HCT116 (cell line): ENCODE results near the gene OR8G1. TPM values are rescaled to one million over a fixed set of nuclear protein-coding genes. Genes with fewer than 3 reads are reported as not detected.

Source experiments
- ATAC-seq: fragments of 200-7000 bp; cut with Tn5 transposase; 2 replicates; pipeline ENCODE4 v1.9.1; 2020; ENCODE audit warnings: mild to moderate bottlenecking, moderate library complexity
- BruUV-seq: library from RNA; stranded (reverse); fragments of 400-500 nt; replicated peaks from 2 replicates; lab custom pipeline; 2021; lab: Mats Ljungman, UMichigan
- CTCF ChIA-PET: fragments of 300-600 bp; sonication (Branson Sonifier 250); formaldehyde crosslinking; loops from one replicate; lab custom pipeline; 2021; ENCODE audit warnings: antibody characterized with exemption; lab: Charles Lee
- POLR2A ChIA-PET: fragments of 300-600, 350-600 bp; sonication (Branson Sonifier 250); formaldehyde crosslinking; loops from one replicate; lab custom pipeline; 2021; ENCODE audit warnings: antibody characterized with exemption; lab: Charles Lee
- RAD21 ChIA-PET, 2 experiments: fragments of 300-600 bp; sonication (Branson Sonifier 250); formaldehyde crosslinking; loops; one replicate each; lab custom pipeline; 2023; ENCODE audit warnings: low total read pairs in 2 of 2; ENCODE audit not compliant: uncharacterized antibody in 2 of 2, unreplicated experiment in 2 of 2, low non-redundant PET in 1 of 2; lab: Charles Lee
- DNase-seq: peaks from one replicate; pipeline ENCODE4 v3.0.0-alpha.2; 2010; ENCODE audit warnings: low read depth, low spot score
- H2AFZ ChIP-seq: fragments of 200-600 bp; shearing (Covaris generic), sonication (generic); 2 replicates; pipeline ENCODE4 v1.6.1; 2017; ENCODE audit warnings: low read depth, mixed run types, mixed read lengths, antibody characterized with exemption, low read length; ENCODE audit not compliant: poor library complexity, severe bottlenecking
- H3K27ac ChIP-seq: 2 replicates; pipeline ENCODE4 v1.5.1; 2012; ENCODE audit warnings: low read depth, low read length
- H3K27me3 ChIP-seq: fragments of 200-600 bp; sonication (generic); 2 replicates; pipeline ENCODE4 v1.6.1; 2016; ENCODE audit warnings: mixed run types, low read length, mixed read lengths; ENCODE audit not compliant: insufficient read depth
- H3K36me3 ChIP-seq, 2 experiments: fragments of 200-500 bp in 1 of 2; fragments of 200-600 bp in 1 of 2; sonication (Bioruptor generic) in 1 of 2; sonication (generic) in 1 of 2; 2 replicates each; pipeline versions ENCODE4 v1.5.1 to v1.6.1; 2014 to 2016; ENCODE audit warnings: low read length in 2 of 2, inconsistent platforms in 1 of 2, mixed read lengths in 1 of 2, mixed run types in 1 of 2; ENCODE audit not compliant: insufficient read depth in 2 of 2, control insufficient read depth in 1 of 2
- H3K4me1 ChIP-seq, 2 experiments: fragments of 200-600 bp in 1 of 2; sonication (generic) in 1 of 2; 2 replicates each; pipeline versions ENCODE4 v1.5.1 to v1.6.1; 2012 to 2017; ENCODE audit warnings: low read length in 2 of 2, inconsistent platforms in 1 of 2, mild to moderate bottlenecking in 1 of 2, mixed read lengths in 1 of 2, mixed run types in 1 of 2, moderate library complexity in 1 of 2; ENCODE audit not compliant: insufficient read depth in 2 of 2, control insufficient read depth in 1 of 2
- H3K4me2 ChIP-seq: fragments of 200-600 bp; sonication (generic); 2 replicates; pipeline ENCODE4 v1.6.1; 2017; ENCODE audit warnings: mixed run types, low read length, mixed read lengths
- H3K4me3 ChIP-seq, 2 experiments: fragments of 200-600 bp in 1 of 2; sonication (generic) in 1 of 2; replicated peaks in 1 of 2; 2 replicates each; pipeline ENCODE4 v1.5.1; 2011 to 2016; ENCODE audit warnings: low read length in 2 of 2, control low read depth in 1 of 2, low read depth in 1 of 2, mild to moderate bottlenecking in 1 of 2, mixed read lengths in 1 of 2, mixed run types in 1 of 2
- H3K79me2 ChIP-seq: fragments of 200-600 bp; sonication (generic); 2 replicates; pipeline ENCODE4 v1.6.1; 2017; ENCODE audit warnings: mild to moderate bottlenecking, mixed run types, low read length, moderate library complexity, mixed read lengths; ENCODE audit not compliant: insufficient read depth
- H3K9ac ChIP-seq: fragments of 200-600 bp; sonication (generic); 2 replicates; pipeline ENCODE4 v1.6.1; 2016; ENCODE audit warnings: low read length, mixed read lengths
- H3K9me2 ChIP-seq: fragments of 200-600 bp; sonication (generic), shearing (Covaris generic); 2 replicates; pipeline ENCODE4 v1.6.1; 2017; ENCODE audit warnings: mixed run types, mild to moderate bottlenecking, moderate library complexity; ENCODE audit not compliant: insufficient read depth
- H3K9me3 ChIP-seq, 2 experiments: fragments of 200-500 bp in 1 of 2; fragments of 200-600 bp in 1 of 2; sonication (Bioruptor generic) in 1 of 2; sonication (generic) in 1 of 2; 2 replicates each; pipeline ENCODE4 v1.6.1; 2014 to 2017; ENCODE audit warnings: low read length in 2 of 2, mixed read lengths in 2 of 2, inconsistent platforms in 1 of 2, low read depth in 1 of 2, mild to moderate bottlenecking in 1 of 2, mixed run types in 1 of 2, moderate library complexity in 1 of 2; ENCODE audit not compliant: control insufficient read depth in 1 of 2, insufficient read depth in 1 of 2
- H4K20me1 ChIP-seq: fragments of 200-600 bp; sonication (generic), shearing (Covaris generic); 2 replicates; pipeline ENCODE4 v1.6.1; 2017; ENCODE audit warnings: mixed run types, mild to moderate bottlenecking, moderate library complexity; ENCODE audit not compliant: insufficient read depth
- CBX3 ChIP-seq: IDR thresholded peaks from 2 replicates; pipeline ENCODE4 v1.6.1; 2012; ENCODE audit warnings: low read depth
- CEBPB ChIP-seq: IDR thresholded peaks from 2 replicates; pipeline ENCODE4 v1.6.1; 2012; ENCODE audit warnings: low read depth
- CTCF ChIP-seq, 3 experiments: fragments of 200-600 bp in 1 of 3; sonication (generic) in 1 of 3; IDR thresholded peaks in 2 of 3; conservative IDR thresholded peaks in 1 of 3; 2 replicates each; pipeline ENCODE4 v1.5.1; 2012 to 2017; ENCODE audit warnings: low read depth in 2 of 3, low read length in 2 of 3, antibody characterized with exemption in 1 of 3, borderline replicate concordance in 1 of 3, control low read depth in 1 of 3, mild to moderate bottlenecking in 1 of 3, mixed read lengths in 1 of 3, mixed run types in 1 of 3, moderate library complexity in 1 of 3; ENCODE audit not compliant: insufficient read depth in 1 of 3
- ELF1 ChIP-seq: IDR thresholded peaks from 2 replicates; pipeline ENCODE4 v1.6.1; 2012; ENCODE audit warnings: low read depth, borderline replicate concordance
- EZH2phosphoT487 ChIP-seq: fragments of 200-600 bp; IDR thresholded peaks from 2 replicates; pipeline ENCODE4 v1.6.1; 2018; ENCODE audit warnings: antibody characterized with exemption, borderline replicate concordance
- FOSL1 ChIP-seq: IDR thresholded peaks from 2 replicates; pipeline ENCODE4 v1.6.1; 2012; ENCODE audit warnings: low read depth
- POLR2A ChIP-seq: IDR thresholded peaks from 2 replicates; pipeline ENCODE4 v1.7.0; 2011; ENCODE audit warnings: borderline replicate concordance; ENCODE audit not compliant: insufficient read depth, insufficient read length; ENCODE audit errors: extremely low read depth
- POLR2AphosphoS5 ChIP-seq: IDR thresholded peaks from 2 replicates; pipeline ENCODE4 v1.6.1; 2011; ENCODE audit warnings: mild to moderate bottlenecking, low read depth, low read length, moderate library complexity
- RAD21 ChIP-seq: IDR thresholded peaks from 2 replicates; pipeline ENCODE4 v1.6.1; 2012; ENCODE audit warnings: low read depth, mild to moderate bottlenecking
- SIN3A ChIP-seq: IDR thresholded peaks from 2 replicates; pipeline ENCODE4 v1.6.1; 2012; ENCODE audit warnings: low read depth
- SRF ChIP-seq: IDR thresholded peaks from 2 replicates; pipeline ENCODE4 v1.6.1; 2012; ENCODE audit warnings: low read depth
- TCF7L2 ChIP-seq: IDR thresholded peaks from 2 replicates; pipeline ENCODE4 v1.7.0; 2011; ENCODE audit warnings: borderline replicate concordance, inconsistent platforms; ENCODE audit not compliant: insufficient read depth, insufficient read length; ENCODE audit errors: extremely low read depth
- YY1 ChIP-seq: IDR thresholded peaks from 2 replicates; pipeline ENCODE4 v1.6.1; 2011; ENCODE audit warnings: low read length, low read depth, moderate library complexity, mild to moderate bottlenecking; ENCODE audit not compliant: insufficient replicate concordance; ENCODE audit errors: extremely low read depth
- ZBTB33 ChIP-seq: IDR thresholded peaks from 2 replicates; pipeline ENCODE4 v1.6.1; 2011; ENCODE audit warnings: mild to moderate bottlenecking, low read length, moderate library complexity; ENCODE audit not compliant: insufficient replicate concordance; ENCODE audit errors: extremely low read depth
- ZFX ChIP-seq: fragments of 450-650 bp; IDR thresholded peaks from 2 replicates; pipeline ENCODE4 v1.6.1; 2017
- ZNF274 ChIP-seq: fragments of 200-500 bp; sonication (Bioruptor generic); IDR thresholded peaks from 2 replicates; pipeline ENCODE4 v1.6.1; 2014; ENCODE audit warnings: mild to moderate bottlenecking, low read depth, low read length, inconsistent platforms
- intact Hi-C: fragments of 100-400 bp; cut with micrococcal nuclease; formaldehyde crosslinking; loops from 2 replicates; pipeline ENCODE4 v1.10.0; 2022
- total RNA-seq: library from RNA; stranded (reverse); gene quantifications from one replicate; pipeline ENCODE4 v1.2.1, GENCODE V29; 2021; ENCODE audit not compliant: unreplicated experiment
- TF ChIP-seq, protein P1 (sequence below): IDR thresholded peaks from 2 replicates; pipeline ENCODE4 v1.6.1; 2012

Gene OR8G1
- total RNA-seq, 1 experiment from 2014 or later: not detected

GRCh38 chr11:124277804-124278203 lies 36.9 kb downstream of the OR8G1 start:
- DNase-seq: no peak
- BruUV-seq: no TSS peak
- Histone ChIP-seq H3K9me3 (no peaks in the 10 kb centered on the region), H3K27ac (no peak overlapping the region), H2AFZ (no peak overlapping the region), H4K20me1 (no peaks in the 10 kb centered on the region), H3K27me3 (no peaks in the 10 kb centered on the region), H3K36me3 (no peaks in the 10 kb centered on the region), H3K9me2 (no peaks in the 10 kb centered on the region), H3K4me3 (no peak overlapping the region), H3K4me2 (no peak overlapping the region), H3K9ac (no peak overlapping the region), H3K79me2 (no peaks in the 10 kb centered on the region), H3K4me1 (no peaks in the 10 kb centered on the region)
- POLR2A ChIA-PET: no interaction called here
- RAD21 ChIA-PET: no interaction called here
- TF ChIP-seq CTCF (IDR thresholded peaks at IDR 0.05 in 2 of 3, conservative IDR thresholded peaks at IDR 0.05 in 1 of 3; ENCODE audit: borderline replicate concordance in 1 of 3, insufficient read depth in 1 of 3, low read depth in 2 of 3, low read length in 2 of 3) (peak in 2 of 3 experiments; percentile 7 to 32; a peak in 2 of 6 replicates), RAD21 (peak; percentile 29; the same call in 1 of the 2 replicates), ZNF274 (no peak)
- CTCF ChIA-PET: interaction anchor here (1.0 to 2.0 kb wide), 2 partner anchors 206 to 208 kb away, joined by 5 to 11 read pairs; no protein-coding TSS in a partner anchor
- ATAC-seq: peak; percentile 50; the same call in 1 of the 2 replicates
- intact Hi-C loops: no loop called here

- Histone ChIP-seq H3K9me3 (no peaks in the 10 kb centered on the region), H3K9ac (no peak overlapping the region), H3K4me1 (no peaks in the 10 kb centered on the region), H3K27ac (no peak overlapping the region), H3K9me2 (no peaks in the 10 kb centered on the region), H4K20me1 (no peaks in the 10 kb centered on the region), H3K4me2 (no peak overlapping the region), H2AFZ (no peak overlapping the region), H3K27me3 (no peaks in the 10 kb centered on the region), H3K36me3 (no peaks in the 10 kb centered on the region), H3K4me3 (no peak overlapping the region), H3K79me2 (no peaks in the 10 kb centered on the region)
- BruUV-seq: no TSS peak
- intact Hi-C loops: no loop called here
- RAD21 ChIA-PET: no interaction called here
- CTCF ChIA-PET: interaction anchor here (1.0 to 2.0 kb wide), 2 partner anchors 207 to 208 kb away, joined by 5 to 11 read pairs; no protein-coding TSS in a partner anchor
- POLR2A ChIA-PET: no interaction called here
- ATAC-seq (no peak), DNase-seq (no peak)
- TF ChIP-seq, protein P1, sequence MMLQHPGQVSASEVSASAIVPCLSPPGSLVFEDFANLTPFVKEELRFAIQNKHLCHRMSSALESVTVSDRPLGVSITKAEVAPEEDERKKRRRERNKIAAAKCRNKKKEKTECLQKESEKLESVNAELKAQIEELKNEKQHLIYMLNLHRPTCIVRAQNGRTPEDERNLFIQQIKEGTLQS: no peak
- TF ChIP-seq POLR2AphosphoS5 (no peak), YY1 (no peak), CBX3 (no peak), ZNF274 (no peak), TCF7L2 (no peak), SIN3A (no peak), ZBTB33 (no peak), SRF (no peak), RAD21 (no peak), EZH2phosphoT487 (no peak), FOSL1 (no peak), ZFX (no peak), CEBPB (no peak), POLR2A (no peak), ELF1 (no peak)
These were observed 37.4 kb downstream of the OR8G1 start for GRCh38 chr11:124278261-124278660.
